Kidney epithelial cell (primary cell): ENCODE measurements around the gene LRBA. TPM values are rescaled to one million over a fixed set of nuclear protein-coding genes. Genes with fewer than 3 reads are reported as not detected.
"Not testable (repeated sequence)": the region's sequence is repeated elsewhere in the genome, so short reads cannot be mapped to it uniquely, and the experiment has no call there.

Source experiments
- DNase-seq: peaks from one replicate; pipeline ENCODE4 v3.0.0-alpha.2; 2010; ENCODE audit warnings: low read depth
- H3K27me3 ChIP-seq: 2 replicates; pipeline ENCODE4 v1.6.0; 2011; ENCODE audit warnings: low read length; ENCODE audit not compliant: control insufficient read depth, insufficient read depth
- H3K36me3 ChIP-seq: 2 replicates; pipeline ENCODE4 v1.5.1; 2011; ENCODE audit warnings: low read length; ENCODE audit not compliant: control insufficient read depth, insufficient read depth
- H3K4me3 ChIP-seq: 2 replicates; pipeline ENCODE4 v1.5.1; 2011; ENCODE audit warnings: low read depth, mild to moderate bottlenecking, control low read depth, low read length
- total RNA-seq: library from RNA; depleted of rRNA; stranded (reverse); fragments of >200 nt; gene quantifications from 2 replicates; pipeline ENCODE4 v1.2.3, GENCODE V29; 2015
- TF ChIP-seq, protein P1 (sequence below): IDR thresholded peaks from 2 replicates; pipeline ENCODE4 v1.5.1; 2011; ENCODE audit warnings: mild to moderate bottlenecking, moderate library complexity, low read length, control low read depth, inconsistent platforms; ENCODE audit not compliant: insufficient read depth, poor library complexity, severe bottlenecking

LRBA gene
- total RNA-seq, 1 donor from 2014 or later: 85.2 TPM

DNA sequence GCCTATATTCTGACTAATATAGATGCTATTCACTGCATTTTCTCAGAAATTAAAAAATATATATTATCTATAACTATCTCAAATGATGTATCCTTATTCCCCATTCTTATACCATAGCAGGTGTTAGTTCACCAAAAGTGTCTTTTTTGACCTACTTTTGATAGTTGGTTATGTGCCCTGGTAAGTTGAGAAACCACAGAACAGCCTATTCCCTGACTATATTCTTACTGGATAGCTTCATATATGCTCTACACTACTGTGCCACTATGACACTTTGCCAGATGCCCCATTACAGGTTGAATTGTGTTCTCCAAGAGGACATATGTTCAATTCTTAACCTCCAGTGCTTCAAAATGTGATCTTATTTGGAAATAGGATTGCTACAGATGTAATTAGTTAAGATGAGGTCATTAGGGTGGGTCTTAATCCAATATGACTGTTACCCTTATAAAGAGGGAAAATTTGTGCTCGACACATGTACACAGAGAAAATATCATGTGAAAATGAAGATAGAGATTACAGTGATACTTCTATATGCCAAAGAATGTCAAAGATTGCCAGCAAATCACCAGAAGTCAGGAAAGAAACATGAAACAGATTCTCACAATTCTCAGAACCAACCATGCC, 76.1 kb downstream of the LRBA start:
- TF ChIP-seq, protein P1, sequence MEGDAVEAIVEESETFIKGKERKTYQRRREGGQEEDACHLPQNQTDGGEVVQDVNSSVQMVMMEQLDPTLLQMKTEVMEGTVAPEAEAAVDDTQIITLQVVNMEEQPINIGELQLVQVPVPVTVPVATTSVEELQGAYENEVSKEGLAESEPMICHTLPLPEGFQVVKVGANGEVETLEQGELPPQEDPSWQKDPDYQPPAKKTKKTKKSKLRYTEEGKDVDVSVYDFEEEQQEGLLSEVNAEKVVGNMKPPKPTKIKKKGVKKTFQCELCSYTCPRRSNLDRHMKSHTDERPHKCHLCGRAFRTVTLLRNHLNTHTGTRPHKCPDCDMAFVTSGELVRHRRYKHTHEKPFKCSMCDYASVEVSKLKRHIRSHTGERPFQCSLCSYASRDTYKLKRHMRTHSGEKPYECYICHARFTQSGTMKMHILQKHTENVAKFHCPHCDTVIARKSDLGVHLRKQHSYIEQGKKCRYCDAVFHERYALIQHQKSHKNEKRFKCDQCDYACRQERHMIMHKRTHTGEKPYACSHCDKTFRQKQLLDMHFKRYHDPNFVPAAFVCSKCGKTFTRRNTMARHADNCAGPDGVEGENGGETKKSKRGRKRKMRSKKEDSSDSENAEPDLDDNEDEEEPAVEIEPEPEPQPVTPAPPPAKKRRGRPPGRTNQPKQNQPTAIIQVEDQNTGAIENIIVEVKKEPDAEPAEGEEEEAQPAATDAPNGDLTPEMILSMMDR: no peak
- Histone ChIP-seq H3K27me3 (no peaks in the 10 kb centered on the region), H3K4me3 (no peak overlapping the region), H3K36me3 (no peaks in the 10 kb centered on the region)
- DNase-seq: no peak

DNA sequence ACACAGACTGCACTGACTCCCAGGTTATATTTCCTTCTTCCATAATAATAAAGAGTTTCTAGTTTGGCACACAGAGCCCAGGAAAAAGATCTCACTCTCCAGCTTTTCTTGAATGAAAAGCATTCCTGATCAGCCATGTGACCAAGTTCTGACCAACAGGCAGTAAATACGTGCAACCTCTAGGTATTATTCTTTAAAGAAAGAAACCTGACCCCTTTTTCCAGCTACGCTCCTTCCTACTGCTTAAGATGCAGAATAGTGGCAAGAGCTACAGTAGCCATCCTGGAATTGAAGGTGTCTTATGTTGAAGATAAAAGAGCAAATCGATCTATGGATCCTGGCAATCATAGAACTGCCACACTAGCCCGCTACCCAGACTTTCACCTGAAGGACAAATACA, 76.7 kb downstream of the LRBA start:
- Histone ChIP-seq H3K36me3 (no peaks in the 10 kb centered on the region), H3K27me3 (no peaks in the 10 kb centered on the region), H3K4me3 (no peak overlapping the region)
- TF ChIP-seq, protein P1: no peak
- DNase-seq: no peak

DNA sequence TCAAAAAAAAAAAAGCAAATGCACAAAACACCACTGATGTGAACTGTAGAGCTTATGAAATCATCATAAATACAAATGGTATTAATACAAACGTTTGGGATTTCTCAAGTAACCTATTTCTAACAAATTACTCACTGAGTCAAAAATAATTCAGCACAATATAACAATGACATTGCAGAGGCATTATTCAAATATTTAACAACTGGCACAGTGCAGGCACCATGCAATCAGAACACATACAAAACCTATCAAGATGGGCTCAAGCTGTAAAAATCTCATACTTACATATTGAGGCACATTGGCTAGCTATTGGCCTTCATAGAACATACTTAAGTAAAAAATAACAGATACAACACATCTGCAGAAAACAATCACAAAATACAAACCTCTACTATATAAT, 81.1 kb downstream of the LRBA start:
- TF ChIP-seq, protein P1: no peak
- DNase-seq: no peak
- H3K36me3 ChIP-seq: no peaks in the 10 kb centered on the region
- H3K4me3 ChIP-seq: no peak overlapping the region
- no peaks in the 10 kb centered on the region for H3K27me3 ChIP-seq

DNA sequence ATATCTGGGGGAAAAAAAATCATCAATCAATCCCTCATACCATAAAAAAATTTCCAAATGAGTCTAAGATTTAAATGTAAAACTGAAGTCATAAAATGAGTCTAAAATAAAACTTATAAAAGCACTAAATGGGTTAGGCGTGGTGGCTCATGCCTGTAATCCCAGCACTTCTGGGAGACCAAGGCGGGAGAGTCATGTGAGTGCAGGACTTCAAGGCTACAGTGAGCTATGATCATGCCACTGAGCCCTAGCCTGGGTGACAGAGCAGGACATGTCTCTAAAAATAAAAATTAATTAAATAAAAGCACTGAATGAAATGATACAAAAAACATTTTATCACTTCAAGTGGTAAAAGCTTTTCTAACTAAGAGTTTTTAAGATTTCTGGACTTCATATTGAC, 83.3 kb downstream of the LRBA start:
- Histone ChIP-seq H3K36me3 (no peaks in the 10 kb centered on the region), H3K4me3 (no peak overlapping the region), H3K27me3 (no peaks in the 10 kb centered on the region)
- TF ChIP-seq, protein P1: no peak
- no peak for DNase-seq

DNA sequence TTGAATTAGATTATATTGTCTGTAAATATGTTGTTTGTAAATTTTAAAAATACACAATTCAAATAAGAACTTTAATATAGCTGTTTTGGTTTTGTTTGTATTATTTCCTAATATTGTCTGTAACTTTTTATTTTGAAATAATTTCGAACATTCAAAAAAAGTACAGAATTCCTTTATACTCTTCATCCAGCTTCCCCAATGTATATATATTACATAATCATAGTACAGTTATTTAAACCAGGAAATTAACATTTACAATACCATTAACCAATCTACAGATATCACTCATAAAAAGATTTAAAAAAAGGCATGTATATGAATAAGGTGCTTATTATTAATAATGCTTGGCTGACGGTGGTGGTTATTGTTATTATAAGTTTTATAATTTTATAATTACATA, 84.1 kb downstream of the LRBA start:
- H3K4me3 ChIP-seq: no peak overlapping the region
- TF ChIP-seq, protein P1: no peak
- no peaks in the 10 kb centered on the region for H3K27me3 ChIP-seq
- DNase-seq: no peak
- H3K36me3 ChIP-seq: no peaks in the 10 kb centered on the region

DNA sequence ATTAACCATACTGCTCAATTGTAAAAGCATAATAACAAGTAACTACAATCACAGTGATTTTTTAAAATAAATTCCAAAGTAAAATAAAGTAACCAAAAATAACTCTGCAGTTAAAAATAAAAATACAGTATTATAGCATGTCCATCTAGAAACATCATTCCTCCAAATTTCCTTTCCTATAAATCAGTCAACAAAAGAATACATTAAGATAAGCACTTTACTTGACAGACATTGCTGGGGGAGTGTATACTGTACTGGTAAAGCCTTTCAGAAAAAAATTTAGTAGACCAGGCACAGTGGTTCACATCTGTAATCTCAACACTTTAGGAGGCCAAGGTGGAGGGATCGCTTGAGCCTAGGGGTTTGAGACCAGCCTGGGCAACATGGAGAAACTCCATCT, 91.1 kb downstream of the LRBA start:
- Histone ChIP-seq H3K27me3 (no peaks in the 10 kb centered on the region), H3K36me3 (no peaks in the 10 kb centered on the region), H3K4me3 (no peak overlapping the region)
- no peak for DNase-seq
- TF ChIP-seq, protein P1: no peak

DNA sequence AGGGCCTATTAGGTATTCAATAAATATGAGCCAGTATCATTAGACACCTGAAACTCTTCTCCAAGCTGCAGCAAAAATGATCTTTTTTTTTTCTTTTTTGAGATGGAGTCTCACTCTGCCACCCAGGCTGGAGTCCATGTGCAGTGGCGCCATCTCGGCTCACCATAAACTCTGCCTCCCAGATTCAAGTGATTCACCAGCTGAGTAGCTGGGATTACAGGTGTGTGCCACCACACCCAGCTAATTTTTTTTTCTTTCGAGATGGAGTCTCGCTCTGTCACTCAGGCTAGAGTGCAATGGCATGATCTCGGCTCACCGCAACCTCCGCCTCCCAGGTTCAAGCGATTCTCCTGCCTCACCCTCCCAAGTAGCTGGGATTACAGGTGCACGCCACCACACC, 93.6 kb downstream of the LRBA start:
- DNase-seq, H3K36me3 ChIP-seq, H3K27me3 ChIP-seq, H3K4me3 ChIP-seq: not testable (repeated sequence)

DNA sequence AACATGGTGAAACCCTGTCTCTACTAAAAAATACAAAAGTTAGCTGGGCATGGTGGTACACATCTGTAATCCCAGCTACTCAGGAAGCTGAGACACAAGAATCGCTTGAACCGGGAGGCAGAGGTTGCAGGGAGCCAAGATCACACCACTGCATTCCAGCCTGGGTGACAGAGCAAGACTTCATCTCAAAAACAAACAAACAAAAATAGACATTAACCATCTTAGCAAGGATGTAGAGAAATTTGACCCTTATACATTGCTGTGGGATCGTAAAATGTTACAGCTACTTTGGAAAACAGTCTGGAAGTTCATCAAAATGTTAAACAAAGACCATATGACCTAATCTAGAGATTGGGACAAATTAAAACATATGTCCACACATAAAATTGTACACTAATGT, 96.5 kb downstream of the LRBA start:
- not testable (repeated sequence) for DNase-seq, H3K36me3 ChIP-seq, H3K4me3 ChIP-seq, H3K27me3 ChIP-seq
